ENCODE measurements around the gene OVOL2.
"Not testable (repeated sequence)": the region's sequence is repeated elsewhere in the genome, so short reads cannot be mapped to it uniquely, and the experiment has no call there.

GRCh38 chr20:18100569-18100968, 42.9 kb upstream of the OVOL2 start:
- TF ChIP-seq POLR2A, CTCF (IDR thresholded peaks at IDR 0.05): not testable (repeated sequence)

Measured in uterus (tissue), 2 donors.